Measurements from ENCODE around the gene ADAD1. TPM values are rescaled to one million over a fixed set of nuclear protein-coding genes. Genes with fewer than 3 reads are reported as not detected.

ADAD1 gene
- total and polyA plus RNA-seq, 10 donors = not detected

DNA sequence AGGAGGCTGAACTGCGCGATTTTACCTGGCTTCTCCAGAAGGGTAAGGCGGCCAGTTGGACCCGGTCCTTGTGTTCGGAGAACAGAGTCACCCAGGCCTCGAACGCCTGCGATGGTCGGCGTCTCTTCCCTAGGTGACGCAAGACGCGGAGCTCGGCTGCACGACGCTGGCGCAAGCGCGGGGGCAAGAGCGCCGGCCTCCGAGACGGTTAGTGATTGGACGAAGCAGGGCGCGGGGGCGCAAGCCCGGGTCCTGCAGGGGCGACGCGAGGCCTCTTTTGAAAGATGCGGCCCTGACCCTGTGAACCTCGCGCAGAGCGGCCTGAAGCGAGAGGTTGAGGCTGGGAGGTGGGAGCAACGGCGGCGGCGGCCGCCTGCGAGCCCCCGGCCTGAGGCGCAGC is 428 bp downstream of the ADAD1 start:
- Histone ChIP-seq H3K36me3 (no peaks in the 10 kb centered on the region), H3K27ac (no peak overlapping the region), H3K9me3 (peaks cover 0 to 14% (median 2%) of the 10 kb centered on the region in 8 donors), H3K4me1 (no peaks in the 10 kb centered on the region), H3K27me3 (replicated peaks in 1 of 7) (no peaks in the 10 kb centered on the region), H3K4me3 (no peak overlapping the region)
- 93 to 97% (median 97%) methylated on average over 41 to 44 of the region's 44 CpGs for WGBS, 5 donors
- intact Hi-C loops (cut with DNase I; ENCODE audit: low total_unique reads) = no loop called here
- TF ChIP-seq POLR2AphosphoS5 (IDR thresholded peaks at IDR 0.05) (no peak), CTCF (IDR thresholded peaks at IDR 0.05 in 8 of 11, conservative IDR thresholded peaks at IDR 0.05 in 3 of 11) (no peak), POLR2A (IDR thresholded peaks at IDR 0.05) (no peak)
- no peak for DNase-seq

DNA sequence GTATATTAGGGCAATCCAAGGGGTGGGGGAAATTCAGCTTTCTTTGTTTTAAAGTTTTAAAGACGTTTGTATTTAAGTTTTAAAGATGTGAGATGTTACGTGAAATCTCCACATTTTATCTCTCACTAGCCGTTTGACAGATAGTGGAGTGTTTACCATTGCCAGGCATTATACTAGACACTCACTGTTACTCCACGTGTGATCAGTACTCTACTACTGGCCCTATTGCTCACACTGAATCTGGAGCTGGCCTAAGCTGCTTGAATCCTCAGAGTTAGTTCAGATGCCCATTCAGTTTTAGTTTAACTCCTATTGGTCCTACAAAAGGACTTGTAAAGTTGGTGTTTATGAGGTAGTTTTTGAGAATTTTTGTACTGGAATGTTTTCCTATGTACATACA is 4.5 kb downstream of the ADAD1 start:
- peaks cover 0 to 41% (median 17%) of the 10 kb centered on the region in 8 donors for H3K9me3 ChIP-seq

DNA sequence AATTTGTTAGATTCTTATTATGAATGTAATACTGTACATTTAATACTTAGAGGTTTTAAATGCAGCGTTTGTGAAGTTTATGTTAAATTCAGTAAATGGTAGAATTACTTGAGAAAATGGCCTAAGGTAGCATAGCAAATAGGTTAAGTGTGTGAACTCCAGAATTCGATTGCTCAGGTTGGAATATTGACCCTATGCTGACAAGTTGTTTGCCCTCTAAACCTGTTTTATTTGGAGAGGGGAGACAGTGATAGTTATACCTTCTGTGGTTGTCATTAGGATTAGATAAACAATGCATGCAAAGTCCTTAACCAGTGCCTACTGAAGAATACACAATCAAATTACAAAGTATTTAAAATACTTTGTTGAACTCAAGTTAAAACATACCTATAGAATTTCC is 5.4 kb downstream of the ADAD1 start:
- intact Hi-C loops (cut with DNase I; ENCODE audit: low total_unique reads) = no loop called here
- TF ChIP-seq CTCF (IDR thresholded peaks at IDR 0.05 in 8 of 11, conservative IDR thresholded peaks at IDR 0.05 in 3 of 11) = no peak
- no peak for TF ChIP-seq POLR2AphosphoS5 (IDR thresholded peaks at IDR 0.05)
- Histone ChIP-seq H3K4me1 (no peaks in the 10 kb centered on the region), H3K36me3 (no peaks in the 10 kb centered on the region), H3K9me3 (peaks cover 0 to 45% (median 23%) of the 10 kb centered on the region in 8 donors), H3K27ac (no peak overlapping the region), H3K4me3 (no peak overlapping the region), H3K27me3 (replicated peaks in 1 of 7) (no peaks in the 10 kb centered on the region)
- no peak for DNase-seq
- WGBS, 5 donors = 57 to 79% (median 77%) methylated on average over 2 of the region's 2 CpGs

More for the DNA sequence above, 4.5 kb downstream of the ADAD1 start:
- Histone ChIP-seq H3K27ac (no peak overlapping the region), H3K36me3 (no peaks in the 10 kb centered on the region), H3K4me1 (no peaks in the 10 kb centered on the region), H3K27me3 (replicated peaks in 1 of 7) (no peaks in the 10 kb centered on the region), H3K4me3 (no peak overlapping the region)
- intact Hi-C loops (cut with DNase I; ENCODE audit: low total_unique reads) = no loop called here
- 69 to 79% (median 75%) methylated on average over 4 of the region's 4 CpGs for WGBS, 5 donors
- no peak for DNase-seq
- no peak for TF ChIP-seq POLR2A (IDR thresholded peaks at IDR 0.05)
- TF ChIP-seq POLR2AphosphoS5 (IDR thresholded peaks at IDR 0.05) = no peak
- no peak for TF ChIP-seq CTCF (IDR thresholded peaks at IDR 0.05 in 8 of 11, conservative IDR thresholded peaks at IDR 0.05 in 3 of 11)

DNA sequence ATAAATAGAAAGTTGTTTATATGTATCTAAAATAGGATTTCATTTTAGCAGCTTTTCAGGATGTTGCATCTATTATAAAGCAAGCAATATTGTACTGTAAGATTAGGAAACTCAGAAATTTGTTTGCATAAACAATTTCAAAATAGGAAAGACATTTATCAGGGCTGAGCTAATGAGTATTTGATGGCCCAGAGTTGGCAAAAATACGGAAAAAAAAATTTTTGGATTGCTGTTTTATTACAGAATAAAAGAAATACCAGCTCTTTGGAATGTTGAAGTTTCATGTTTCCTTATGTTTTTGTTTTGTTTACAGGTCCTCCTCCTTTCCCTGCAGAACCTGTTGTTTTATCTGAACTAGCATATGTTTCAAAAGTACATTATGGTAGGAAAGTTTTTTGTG is 14.5 kb downstream of the ADAD1 start:
- DNase-seq = no peak
- Histone ChIP-seq H3K4me1 (no peaks in the 10 kb centered on the region), H3K9me3 (peaks cover 0 to 18% (median 9%) of the 10 kb centered on the region in 8 donors), H3K36me3 (no peaks in the 10 kb centered on the region), H3K27me3 (replicated peaks in 1 of 7) (peaks cover 0 to 3% (median 0%) of the 10 kb centered on the region in 7 donors), H3K4me3 (no peak overlapping the region), H3K27ac (no peak overlapping the region)
- 67 to 75% (median 69%) methylated on average over 1 of the region's 1 CpG for WGBS, 5 donors
- TF ChIP-seq POLR2AphosphoS5 (IDR thresholded peaks at IDR 0.05) (no peak), CTCF (IDR thresholded peaks at IDR 0.05 in 8 of 11, conservative IDR thresholded peaks at IDR 0.05 in 3 of 11) (no peak), POLR2A (IDR thresholded peaks at IDR 0.05) (no peak)
- intact Hi-C loops (cut with DNase I; ENCODE audit: low total_unique reads) = no loop called here

Measured in spleen (tissue), 11 donors.